Neural cell (in vitro differentiated cells): ENCODE data around the gene YPEL4. TPM values are rescaled to one million over a fixed set of nuclear protein-coding genes. Genes with fewer than 3 reads are reported as not detected.

Source experiments
- H2AFZ ChIP-seq: fragments of 200-600, 300-800 bp; sonication (generic), shearing (Covaris generic); 2 replicates; pipeline ENCODE4 v1.6.0; 2014; ENCODE audit warnings: low read depth, mild to moderate bottlenecking, antibody characterized with exemption, low read length, moderate library complexity
- H3F3A ChIP-seq: fragments of 200-600 bp; shearing (Covaris generic); 2 replicates; pipeline ENCODE4 v1.6.1; 2016; ENCODE audit warnings: mild to moderate bottlenecking, moderate library complexity, mixed read lengths, antibody characterized with exemption, low read length; ENCODE audit not compliant: insufficient read depth, poor library complexity, severe bottlenecking
- H3K27ac ChIP-seq: fragments of 200-600, 300-800 bp; sonication (generic), shearing (Covaris generic); 2 replicates; pipeline ENCODE4 v1.5.1; 2014; ENCODE audit warnings: mild to moderate bottlenecking, low read length, moderate library complexity
- H3K27me3 ChIP-seq: fragments of 300-800, 200-600 bp; sonication (generic), shearing (Covaris generic); 2 replicates; pipeline ENCODE4 v1.6.0; 2014; ENCODE audit warnings: mild to moderate bottlenecking, low read depth, low read length, moderate library complexity; ENCODE audit not compliant: insufficient read depth
- H3K36me3 ChIP-seq: fragments of 300-800, 200-600 bp; sonication (generic), shearing (Covaris generic); 2 replicates; pipeline ENCODE4 v1.5.1; 2014; ENCODE audit warnings: mild to moderate bottlenecking, antibody characterized with exemption, low read length, moderate library complexity; ENCODE audit not compliant: insufficient read depth
- H3K4me2 ChIP-seq: fragments of 300-800, 200-600 bp; sonication (generic), shearing (Covaris generic); 2 replicates; pipeline ENCODE4 v1.6.0; 2014; ENCODE audit warnings: mild to moderate bottlenecking, low read length
- H3K4me3 ChIP-seq: fragments of 300-800, 200-600 bp; sonication (generic), shearing (Covaris generic); 2 replicates; pipeline ENCODE4 v1.5.1; 2014; ENCODE audit warnings: mild to moderate bottlenecking, low read length, moderate library complexity
- H3K79me2 ChIP-seq: fragments of 200-600 bp; shearing (Covaris generic); replicated peaks from 2 replicates; pipeline ENCODE4 v1.6.0; 2014; ENCODE audit warnings: mild to moderate bottlenecking, low read length, moderate library complexity; ENCODE audit not compliant: insufficient read depth
- H3K9ac ChIP-seq: fragments of 300-800, 200-600 bp; sonication (generic), shearing (Covaris generic); 2 replicates; pipeline ENCODE4 v1.6.1; 2016; ENCODE audit warnings: mild to moderate bottlenecking, low read length, mixed read lengths
- H3K9me2 ChIP-seq: fragments of 200-600 bp; shearing (Covaris generic); 2 replicates; pipeline ENCODE4 v1.6.1; 2016; ENCODE audit warnings: mild to moderate bottlenecking, low read length, mixed read lengths; ENCODE audit not compliant: insufficient read depth
- H3K9me3 ChIP-seq: fragments of 200-600, 300-800 bp; sonication (generic), shearing (Covaris generic); 2 replicates; pipeline ENCODE4 v1.6.1; 2016; ENCODE audit warnings: mild to moderate bottlenecking, mixed run types, low read length, moderate library complexity, mixed read lengths
- H4K20me1 ChIP-seq: fragments of 200-600 bp; shearing (Covaris generic); 2 replicates; pipeline ENCODE4 v1.6.1; 2016; ENCODE audit warnings: mild to moderate bottlenecking, mixed run types; ENCODE audit not compliant: insufficient read depth
- EP300 ChIP-seq: fragments of 450-650 bp; conservative IDR thresholded peaks from 2 replicates; pipeline ENCODE4 v1.6.1; 2014; ENCODE audit warnings: antibody characterized with exemption, mild to moderate bottlenecking, moderate library complexity; ENCODE audit not compliant: poor library complexity, severe bottlenecking
- EZH2 ChIP-seq: fragments of 200-600, 300-800 bp; shearing (Covaris generic), sonication (generic); IDR thresholded peaks from 2 replicates; pipeline ENCODE4 v1.6.1; 2014; ENCODE audit warnings: antibody characterized with exemption, low read length, borderline replicate concordance, mild to moderate bottlenecking; ENCODE audit not compliant: insufficient read depth, poor library complexity, severe bottlenecking
- MXI1 ChIP-seq: fragments of 450-650 bp; conservative IDR thresholded peaks from 2 replicates; pipeline ENCODE4 v1.6.1; 2014; ENCODE audit warnings: antibody characterized with exemption, mild to moderate bottlenecking; ENCODE audit not compliant: poor library complexity, severe bottlenecking
- POLR2AphosphoS5 ChIP-seq: IDR thresholded peaks from 2 replicates; pipeline ENCODE4 v1.6.1; 2012
- RAD21 ChIP-seq: fragments of 450-650 bp; conservative IDR thresholded peaks from 2 replicates; pipeline ENCODE4 v1.6.1; 2014; ENCODE audit warnings: antibody characterized with exemption, mild to moderate bottlenecking, moderate library complexity
- SMC3 ChIP-seq: fragments of 450-650 bp; conservative IDR thresholded peaks from 2 replicates; pipeline ENCODE4 v1.6.1; 2014; ENCODE audit warnings: antibody characterized with exemption, mild to moderate bottlenecking, moderate library complexity; ENCODE audit not compliant: poor library complexity
- TAF1 ChIP-seq: IDR thresholded peaks from 2 replicates; pipeline ENCODE4 v1.6.1; 2012; ENCODE audit warnings: low read depth
- polyA plus RNA-seq: library from polyadenylated mRNA; depleted of rRNA; stranded (reverse); fragments of >200 nt; gene quantifications from 2 replicates; pipeline ENCODE4 v1.2.3, GENCODE V29; 2014
- TF ChIP-seq, protein P1 (sequence below): fragments of 450-650 bp; IDR thresholded peaks from 2 replicates; pipeline ENCODE4 v1.5.1; 2014; ENCODE audit warnings: antibody characterized with exemption, mild to moderate bottlenecking, moderate library complexity; ENCODE audit not compliant: poor library complexity, severe bottlenecking
- TF ChIP-seq, protein P2 (sequence below): IDR thresholded peaks from 2 replicates; pipeline ENCODE4 v1.6.1; 2012; ENCODE audit warnings: borderline replicate concordance

YPEL4 gene
- polyA plus RNA-seq, 1 donor from 2014 or later, result 18.4 TPM

DNA sequence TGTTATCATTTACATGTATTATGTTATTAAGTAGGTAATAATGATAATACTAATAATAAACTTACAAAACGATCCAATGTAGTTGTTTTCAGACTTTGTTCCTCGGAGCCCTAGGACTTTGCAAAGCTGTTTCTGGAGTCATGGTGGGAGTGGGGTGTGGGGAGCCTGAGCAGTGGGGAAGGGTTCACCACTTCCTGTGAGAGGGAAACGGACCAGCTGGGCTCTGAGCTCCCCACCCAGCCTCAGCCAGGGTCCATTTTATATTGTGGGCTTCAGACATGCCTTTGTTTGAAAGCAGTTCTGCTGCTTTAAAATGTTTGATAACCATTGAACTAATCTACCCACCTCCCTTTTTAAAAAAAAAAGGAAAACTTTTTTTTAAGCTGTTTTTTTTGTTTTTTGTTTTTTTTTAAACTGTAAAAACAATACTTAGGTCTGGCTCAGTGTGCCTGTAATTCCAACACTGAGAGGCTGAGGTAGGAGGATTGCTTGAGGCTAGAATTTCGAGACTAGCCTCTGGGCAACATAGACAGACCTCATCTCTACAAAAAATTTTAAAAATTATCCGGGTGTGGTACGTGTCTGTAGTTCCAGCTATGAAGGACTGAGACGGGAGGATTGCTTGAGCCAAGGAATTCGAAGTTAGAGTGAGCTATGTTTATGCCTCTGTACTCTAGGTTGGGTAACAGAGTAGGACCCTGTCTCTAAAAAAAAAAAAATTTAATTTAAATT lies 45.2 kb downstream of the YPEL4 start:
- Histone ChIP-seq H3K27me3 (no peaks in the 10 kb centered on the region), H3K9me3 (no peaks in the 10 kb centered on the region), H3K27ac (no peak overlapping the region), H4K20me1 (no peaks in the 10 kb centered on the region), H3K4me3 (no peak overlapping the region), H3F3A (no peaks in the 10 kb centered on the region), H3K9me2 (no peaks in the 10 kb centered on the region), H3K9ac (no peak overlapping the region), H3K4me2 (no peak overlapping the region), H2AFZ (no peak overlapping the region), H3K36me3 (no peaks in the 10 kb centered on the region), H3K79me2 (no peaks in the 10 kb centered on the region)
- TF ChIP-seq EZH2 (no peak), MXI1 (no peak), RAD21 (no peak), EP300 (no peak), TAF1 (no peak), SMC3 (no peak), POLR2AphosphoS5 (no peak)
- TF ChIP-seq, protein P1, sequence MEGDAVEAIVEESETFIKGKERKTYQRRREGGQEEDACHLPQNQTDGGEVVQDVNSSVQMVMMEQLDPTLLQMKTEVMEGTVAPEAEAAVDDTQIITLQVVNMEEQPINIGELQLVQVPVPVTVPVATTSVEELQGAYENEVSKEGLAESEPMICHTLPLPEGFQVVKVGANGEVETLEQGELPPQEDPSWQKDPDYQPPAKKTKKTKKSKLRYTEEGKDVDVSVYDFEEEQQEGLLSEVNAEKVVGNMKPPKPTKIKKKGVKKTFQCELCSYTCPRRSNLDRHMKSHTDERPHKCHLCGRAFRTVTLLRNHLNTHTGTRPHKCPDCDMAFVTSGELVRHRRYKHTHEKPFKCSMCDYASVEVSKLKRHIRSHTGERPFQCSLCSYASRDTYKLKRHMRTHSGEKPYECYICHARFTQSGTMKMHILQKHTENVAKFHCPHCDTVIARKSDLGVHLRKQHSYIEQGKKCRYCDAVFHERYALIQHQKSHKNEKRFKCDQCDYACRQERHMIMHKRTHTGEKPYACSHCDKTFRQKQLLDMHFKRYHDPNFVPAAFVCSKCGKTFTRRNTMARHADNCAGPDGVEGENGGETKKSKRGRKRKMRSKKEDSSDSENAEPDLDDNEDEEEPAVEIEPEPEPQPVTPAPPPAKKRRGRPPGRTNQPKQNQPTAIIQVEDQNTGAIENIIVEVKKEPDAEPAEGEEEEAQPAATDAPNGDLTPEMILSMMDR, result no peak
- TF ChIP-seq, protein P2, sequence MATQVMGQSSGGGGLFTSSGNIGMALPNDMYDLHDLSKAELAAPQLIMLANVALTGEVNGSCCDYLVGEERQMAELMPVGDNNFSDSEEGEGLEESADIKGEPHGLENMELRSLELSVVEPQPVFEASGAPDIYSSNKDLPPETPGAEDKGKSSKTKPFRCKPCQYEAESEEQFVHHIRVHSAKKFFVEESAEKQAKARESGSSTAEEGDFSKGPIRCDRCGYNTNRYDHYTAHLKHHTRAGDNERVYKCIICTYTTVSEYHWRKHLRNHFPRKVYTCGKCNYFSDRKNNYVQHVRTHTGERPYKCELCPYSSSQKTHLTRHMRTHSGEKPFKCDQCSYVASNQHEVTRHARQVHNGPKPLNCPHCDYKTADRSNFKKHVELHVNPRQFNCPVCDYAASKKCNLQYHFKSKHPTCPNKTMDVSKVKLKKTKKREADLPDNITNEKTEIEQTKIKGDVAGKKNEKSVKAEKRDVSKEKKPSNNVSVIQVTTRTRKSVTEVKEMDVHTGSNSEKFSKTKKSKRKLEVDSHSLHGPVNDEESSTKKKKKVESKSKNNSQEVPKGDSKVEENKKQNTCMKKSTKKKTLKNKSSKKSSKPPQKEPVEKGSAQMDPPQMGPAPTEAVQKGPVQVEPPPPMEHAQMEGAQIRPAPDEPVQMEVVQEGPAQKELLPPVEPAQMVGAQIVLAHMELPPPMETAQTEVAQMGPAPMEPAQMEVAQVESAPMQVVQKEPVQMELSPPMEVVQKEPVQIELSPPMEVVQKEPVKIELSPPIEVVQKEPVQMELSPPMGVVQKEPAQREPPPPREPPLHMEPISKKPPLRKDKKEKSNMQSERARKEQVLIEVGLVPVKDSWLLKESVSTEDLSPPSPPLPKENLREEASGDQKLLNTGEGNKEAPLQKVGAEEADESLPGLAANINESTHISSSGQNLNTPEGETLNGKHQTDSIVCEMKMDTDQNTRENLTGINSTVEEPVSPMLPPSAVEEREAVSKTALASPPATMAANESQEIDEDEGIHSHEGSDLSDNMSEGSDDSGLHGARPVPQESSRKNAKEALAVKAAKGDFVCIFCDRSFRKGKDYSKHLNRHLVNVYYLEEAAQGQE, result no peak

DNA sequence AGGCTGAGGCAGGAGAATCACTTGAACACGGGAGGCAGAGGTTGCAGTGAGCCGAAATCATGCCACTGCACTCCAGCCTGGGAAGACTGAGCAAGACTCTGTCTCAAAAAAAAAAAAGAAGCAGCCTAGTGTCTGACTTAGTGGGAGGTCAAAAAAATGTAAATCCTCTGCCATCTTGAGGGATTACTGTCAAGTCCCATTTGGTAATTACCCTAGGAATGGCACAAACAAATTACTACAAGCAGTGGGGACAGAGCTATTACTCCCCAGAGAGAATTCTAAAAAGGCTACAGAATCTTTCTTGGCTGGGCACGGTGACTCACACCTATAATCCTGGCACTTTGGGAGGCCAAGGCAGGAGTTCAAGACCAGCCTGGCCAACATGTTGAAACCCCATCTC lies 48.4 kb downstream of the YPEL4 start:
- Histone ChIP-seq H2AFZ (no peak overlapping the region), H3K36me3 (no peaks in the 10 kb centered on the region), H4K20me1 (no peaks in the 10 kb centered on the region), H3K9me3 (no peaks in the 10 kb centered on the region), H3K4me2 (no peak overlapping the region), H3K4me3 (no peak overlapping the region), H3F3A (no peaks in the 10 kb centered on the region), H3K27me3 (no peaks in the 10 kb centered on the region), H3K9me2 (no peaks in the 10 kb centered on the region), H3K27ac (no peak overlapping the region), H3K79me2 (no peaks in the 10 kb centered on the region), H3K9ac (no peak overlapping the region)
- TF ChIP-seq TAF1, result no peak
- no peak for TF ChIP-seq RAD21
- no peak for TF ChIP-seq EZH2
- no peak for TF ChIP-seq EP300
- no peak for TF ChIP-seq MXI1
- TF ChIP-seq POLR2AphosphoS5, result no peak
- TF ChIP-seq, protein P2, result no peak
- TF ChIP-seq SMC3, result no peak
- TF ChIP-seq, protein P1, result no peak
